Central memory CD4-positive, alpha-beta T cell (primary cell): ENCODE data around the gene SGSM2.
A peak's percentile ranks its signal among the peaks of the same experiment; 100 is the strongest.

Experiments
- DNase-seq: peaks from one replicate; pipeline ENCODE4 v3.0.0; 2022

SGSM2 gene

DNA sequence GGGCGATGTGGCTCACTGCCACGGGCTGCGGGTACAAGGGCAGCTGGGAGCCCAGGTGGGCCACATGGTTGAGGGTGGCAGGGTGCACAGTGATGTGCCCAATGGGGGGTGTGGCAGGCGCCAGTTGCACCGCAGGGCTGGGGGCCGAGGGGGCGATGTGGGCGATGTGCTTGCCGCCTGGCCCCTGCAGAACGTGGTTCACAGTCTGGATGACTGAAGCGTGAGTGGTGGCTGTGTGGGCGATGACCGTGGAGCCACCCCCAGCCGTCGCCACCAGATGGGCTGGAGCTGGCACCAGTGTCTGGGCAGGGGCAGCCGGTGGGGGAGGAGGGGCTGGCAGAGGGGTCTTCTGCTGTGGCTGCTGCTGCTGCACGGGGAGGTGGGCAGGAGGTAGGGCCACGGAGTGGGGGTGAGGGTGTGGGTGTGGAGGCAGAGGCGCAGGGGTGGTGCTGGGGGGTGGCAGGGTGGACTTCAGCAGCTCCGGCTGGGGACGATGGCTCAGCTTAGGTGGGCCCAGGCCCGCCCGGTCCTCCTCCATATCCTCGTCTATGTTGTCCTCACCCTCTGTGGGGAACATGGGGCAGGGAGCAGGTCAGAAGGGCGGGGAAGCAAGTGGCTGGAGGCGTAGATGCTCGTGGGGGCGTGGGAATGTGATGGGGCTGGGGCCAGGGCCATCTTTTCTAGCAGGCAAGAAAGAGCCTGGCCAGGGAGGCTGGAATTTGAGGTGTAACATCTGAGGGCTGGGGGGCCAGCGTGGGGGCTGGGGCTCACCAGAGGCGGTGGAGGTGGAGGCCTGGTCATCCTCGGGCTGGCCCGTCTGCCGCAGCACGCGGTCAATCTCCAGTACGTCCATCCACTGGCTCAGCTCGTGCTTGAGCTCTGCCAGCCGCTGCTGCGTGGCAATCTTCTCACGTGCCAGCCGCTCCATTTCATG lies 50.1 kb downstream of the SGSM2 start:
- DNase-seq: no peak

DNA sequence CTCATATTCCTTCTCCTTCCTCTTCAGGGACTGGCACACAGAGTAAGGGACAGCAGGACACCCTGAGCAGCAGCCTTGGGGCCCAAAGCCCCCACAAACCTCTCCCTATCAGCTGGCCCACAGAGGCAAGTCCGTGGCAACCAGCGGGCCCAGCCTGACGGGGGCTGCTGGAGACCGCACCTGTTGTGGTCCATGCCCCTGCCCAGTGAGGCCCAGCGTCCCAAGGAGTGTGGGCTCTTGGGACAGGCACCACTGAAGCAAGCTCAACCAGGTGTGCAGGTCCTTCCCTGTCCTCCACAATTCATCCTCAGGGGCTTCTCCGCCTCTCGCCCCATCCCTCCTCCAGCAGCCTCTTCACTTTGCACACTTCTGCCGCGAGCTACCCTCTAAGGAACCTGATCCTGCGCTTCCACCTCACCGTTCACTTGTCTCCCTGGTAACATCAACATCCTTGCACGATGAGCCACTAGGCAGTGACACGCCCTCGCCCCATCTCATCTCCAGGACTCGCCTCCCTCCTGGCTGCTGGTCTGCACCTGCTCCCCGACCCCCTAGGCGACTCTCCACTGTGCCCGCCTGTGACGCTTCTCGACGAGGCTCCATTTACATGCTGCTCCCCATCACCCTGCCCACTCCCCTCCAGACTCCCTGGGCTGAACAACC lies 50.9 kb downstream of the SGSM2 start:
- no peak for DNase-seq

DNA sequence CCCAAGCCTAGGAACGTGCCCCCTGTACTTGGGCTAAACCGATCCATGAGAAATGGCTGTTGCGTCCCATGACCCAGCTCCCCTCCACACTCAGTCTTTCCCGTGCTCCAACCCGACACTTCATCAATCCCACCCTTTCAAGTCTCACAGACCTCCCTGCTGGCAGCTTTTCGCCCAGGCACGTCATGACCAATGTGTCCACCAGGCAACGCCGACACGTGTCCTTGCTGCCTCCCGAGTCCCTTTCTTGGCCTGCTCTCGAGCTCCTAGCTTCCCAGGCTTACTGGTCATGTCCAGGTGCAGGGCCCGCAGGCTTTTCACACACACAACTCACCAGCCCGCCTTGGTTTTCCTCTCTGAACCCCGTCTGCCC lies 51.4 kb downstream of the SGSM2 start:
- DNase-seq: no peak

DNA sequence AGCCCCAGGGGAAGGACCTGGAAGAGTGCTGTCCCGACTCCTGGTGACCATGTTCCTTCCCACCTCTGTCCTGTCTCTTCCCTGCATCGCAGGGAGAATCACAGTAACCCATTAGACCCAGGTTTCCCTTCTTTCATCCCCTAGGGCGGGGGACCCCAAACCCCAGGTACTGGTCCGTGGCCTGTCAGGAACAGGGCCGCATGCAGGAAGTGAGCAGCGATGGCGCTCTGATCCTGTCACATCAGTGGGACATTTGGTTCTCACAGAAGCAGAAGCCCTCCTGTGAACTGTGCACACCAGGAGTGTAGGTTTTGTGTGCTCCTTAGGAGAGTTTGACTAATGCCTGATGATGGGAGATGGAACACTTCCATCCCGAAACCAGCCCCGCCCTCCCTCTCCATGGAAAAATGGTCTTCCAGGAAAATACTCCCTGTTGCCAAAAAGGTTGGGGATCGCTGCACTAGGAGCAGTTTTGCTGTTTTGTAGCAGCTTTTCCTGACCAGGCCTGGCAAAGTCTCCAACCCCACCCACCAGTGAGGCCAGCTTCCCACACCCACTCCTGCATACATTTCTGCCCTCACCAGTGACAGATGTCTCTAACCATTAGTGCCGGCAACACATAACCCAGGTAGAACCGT lies 53.0 kb downstream of the SGSM2 start:
- DNase-seq: no peak

DNA sequence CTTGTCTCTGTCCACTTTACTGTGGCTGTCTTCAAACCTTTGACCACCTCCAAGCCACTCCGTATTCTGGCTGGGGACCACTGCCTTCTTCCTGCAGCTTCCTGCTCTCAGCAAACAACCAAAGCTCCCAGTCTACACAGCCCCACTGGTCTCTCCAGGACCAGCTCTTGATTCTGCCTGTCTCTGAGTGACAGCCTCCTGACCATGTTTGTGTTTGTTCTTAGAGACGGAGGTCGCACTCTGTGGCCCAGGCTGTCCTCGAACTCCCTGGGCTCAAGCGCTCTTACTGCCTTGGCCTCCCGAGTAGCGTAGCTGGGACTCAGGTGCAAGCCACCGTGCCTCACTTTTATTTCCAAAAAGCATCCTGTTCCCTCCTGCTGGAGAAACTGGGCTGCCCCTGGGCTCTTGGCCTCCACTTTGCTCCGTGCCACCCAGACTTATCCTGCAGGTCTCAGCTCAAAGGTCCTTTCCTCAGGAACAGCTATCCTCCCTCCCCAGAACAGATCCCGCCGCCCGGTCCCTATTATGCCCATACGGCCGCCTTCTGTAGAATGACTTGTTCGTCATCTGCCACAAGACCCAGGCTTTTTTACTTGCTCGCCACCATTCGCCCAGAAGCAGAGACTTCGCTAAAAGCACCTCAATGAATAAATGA lies 54.4 kb downstream of the SGSM2 start:
- DNase-seq: no peak

DNA sequence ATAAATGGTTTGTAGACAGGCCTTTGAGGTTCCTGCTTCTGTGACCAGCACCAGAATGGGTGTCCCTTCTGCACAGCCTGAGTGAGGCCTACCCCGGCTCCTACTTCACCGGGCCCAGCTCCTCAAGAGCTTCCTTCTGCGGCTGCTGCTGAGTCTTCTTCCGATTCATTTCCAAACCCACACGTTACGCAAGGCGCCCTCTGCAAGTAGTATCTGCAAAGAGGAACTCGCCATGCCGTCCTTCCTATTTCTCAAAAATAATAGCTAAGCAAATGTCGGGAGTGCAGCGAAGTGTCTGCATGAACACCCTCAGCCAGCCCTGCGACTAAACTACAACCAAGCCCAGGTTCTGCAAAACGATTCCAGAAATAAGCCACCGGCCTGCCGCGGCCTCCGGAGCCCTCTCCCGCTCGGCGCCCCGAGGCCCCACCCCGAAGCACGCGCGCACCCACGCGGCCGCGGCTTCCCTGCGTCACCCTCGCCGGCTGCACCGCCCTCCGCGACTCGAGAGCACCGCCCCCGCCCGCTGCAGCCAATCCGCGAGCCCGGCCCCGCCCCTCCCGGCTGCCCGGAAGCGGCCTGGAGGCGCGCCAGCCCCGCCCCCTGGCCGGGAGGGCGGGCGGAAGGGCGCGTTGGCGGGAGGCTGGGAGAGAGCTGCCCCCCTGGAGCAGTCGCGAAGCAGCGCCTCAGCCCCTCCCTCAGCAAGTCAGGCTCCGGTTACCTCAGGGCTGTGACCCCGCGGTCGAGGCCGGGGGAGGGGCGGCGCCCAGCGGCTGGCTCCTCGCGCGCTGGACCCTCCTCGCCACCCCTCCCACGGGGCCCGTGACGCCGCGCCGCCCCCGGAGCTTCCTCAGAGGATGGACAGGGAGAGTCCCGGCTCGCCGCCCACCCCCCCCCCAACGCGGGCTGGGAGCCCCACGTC lies 55.2 kb downstream of the SGSM2 start:
- DNase-seq: peak; percentile 98

DNA sequence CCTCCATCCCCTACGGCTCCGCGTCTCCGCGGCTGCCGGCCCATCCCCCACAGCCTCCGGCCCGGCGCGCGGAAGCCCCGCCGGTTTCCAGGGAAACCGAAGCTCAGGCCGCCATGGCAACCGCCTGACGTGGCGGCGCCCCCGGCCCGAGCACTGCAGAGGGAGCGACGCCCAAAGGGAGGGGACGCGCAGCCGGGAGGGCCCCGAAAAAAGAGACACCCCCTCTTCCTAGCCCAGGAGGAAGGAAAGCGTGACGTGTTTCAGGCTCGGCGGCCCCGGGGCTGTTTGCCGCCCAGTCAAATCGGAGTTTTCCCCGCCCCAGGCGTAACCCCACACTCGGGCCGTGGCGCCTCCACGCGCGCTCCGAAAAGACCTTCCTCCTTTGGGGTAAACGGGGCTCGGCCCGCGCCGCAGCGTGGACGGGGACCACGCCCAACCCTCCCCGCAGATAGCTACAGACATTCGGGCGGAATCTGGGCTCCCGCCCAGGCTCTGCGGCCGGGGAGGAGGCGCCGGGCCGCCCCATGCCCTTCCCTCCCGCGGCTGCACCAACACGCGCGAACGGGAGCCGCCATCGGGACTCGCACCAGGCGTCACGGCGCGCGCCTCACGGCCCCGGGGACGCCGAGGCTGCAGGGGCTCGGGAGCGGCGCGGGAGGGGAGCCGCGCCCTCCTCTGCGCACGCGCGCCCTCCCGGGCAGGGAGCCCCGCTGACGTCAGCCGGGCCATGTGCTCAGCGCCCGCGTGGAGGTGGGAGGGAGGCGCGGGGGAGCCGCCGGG lies 56.1 kb downstream of the SGSM2 start:
- DNase-seq: peak; percentile 96

DNA sequence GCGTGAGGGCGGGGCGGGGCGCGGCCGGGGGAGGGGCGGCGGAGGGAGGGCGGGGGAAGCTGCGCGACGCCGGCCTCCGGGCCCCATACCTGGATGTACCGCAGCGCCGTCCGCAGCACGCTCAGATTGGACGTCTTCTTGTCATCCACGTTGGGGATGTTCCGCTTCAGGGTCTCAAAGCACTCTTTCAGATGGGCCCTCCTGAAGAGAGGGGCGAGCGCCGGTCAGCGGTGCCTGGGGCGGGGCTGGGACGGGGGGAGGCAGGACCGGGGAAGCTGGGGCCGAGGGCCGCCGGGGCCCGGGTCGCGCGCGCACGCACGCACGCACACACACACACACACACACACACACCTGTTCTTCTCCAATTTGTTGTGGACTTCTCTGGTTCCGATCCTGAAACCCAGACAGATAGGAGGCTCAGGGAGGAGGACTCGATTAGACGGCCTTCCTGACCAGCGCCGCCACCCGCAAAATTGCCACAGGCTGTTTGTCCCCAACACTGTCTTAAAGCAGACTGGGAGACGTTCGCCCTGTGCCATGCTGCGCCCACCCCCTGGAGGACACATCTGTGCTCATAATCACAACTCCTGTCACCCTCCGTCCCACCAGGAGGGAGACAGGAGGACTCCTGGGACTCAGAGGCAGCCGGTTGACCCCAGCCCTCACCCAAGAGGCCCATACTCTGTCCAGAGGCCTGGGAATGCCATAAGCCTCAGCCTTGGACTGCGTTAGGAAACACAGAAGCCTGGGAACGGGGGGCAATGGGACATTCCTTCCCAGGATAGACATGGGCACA lies 56.9 kb downstream of the SGSM2 start:
- no peak for DNase-seq

DNA sequence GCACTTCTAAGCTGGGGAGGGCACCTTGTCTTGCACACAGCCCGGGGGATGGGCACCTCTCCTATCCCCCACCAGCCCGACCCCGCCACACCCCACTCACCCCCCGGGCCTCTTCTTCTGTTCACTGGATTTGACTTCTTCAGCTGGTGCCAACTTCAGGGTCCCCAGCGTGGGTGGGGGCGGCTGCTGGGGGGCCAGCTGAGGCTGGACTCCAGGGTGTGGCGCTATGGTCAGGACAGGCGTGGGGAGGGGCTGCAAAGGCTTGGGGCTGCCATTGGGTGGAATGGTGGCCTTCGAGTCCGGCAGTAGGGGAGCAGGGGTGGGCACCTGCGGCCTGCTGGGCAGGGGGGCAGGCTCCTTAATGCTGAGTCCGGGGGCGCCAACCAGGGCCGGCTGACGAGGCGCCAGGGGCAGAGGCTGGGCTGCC lies 57.5 kb downstream of the SGSM2 start:
- DNase-seq: no peak

DNA sequence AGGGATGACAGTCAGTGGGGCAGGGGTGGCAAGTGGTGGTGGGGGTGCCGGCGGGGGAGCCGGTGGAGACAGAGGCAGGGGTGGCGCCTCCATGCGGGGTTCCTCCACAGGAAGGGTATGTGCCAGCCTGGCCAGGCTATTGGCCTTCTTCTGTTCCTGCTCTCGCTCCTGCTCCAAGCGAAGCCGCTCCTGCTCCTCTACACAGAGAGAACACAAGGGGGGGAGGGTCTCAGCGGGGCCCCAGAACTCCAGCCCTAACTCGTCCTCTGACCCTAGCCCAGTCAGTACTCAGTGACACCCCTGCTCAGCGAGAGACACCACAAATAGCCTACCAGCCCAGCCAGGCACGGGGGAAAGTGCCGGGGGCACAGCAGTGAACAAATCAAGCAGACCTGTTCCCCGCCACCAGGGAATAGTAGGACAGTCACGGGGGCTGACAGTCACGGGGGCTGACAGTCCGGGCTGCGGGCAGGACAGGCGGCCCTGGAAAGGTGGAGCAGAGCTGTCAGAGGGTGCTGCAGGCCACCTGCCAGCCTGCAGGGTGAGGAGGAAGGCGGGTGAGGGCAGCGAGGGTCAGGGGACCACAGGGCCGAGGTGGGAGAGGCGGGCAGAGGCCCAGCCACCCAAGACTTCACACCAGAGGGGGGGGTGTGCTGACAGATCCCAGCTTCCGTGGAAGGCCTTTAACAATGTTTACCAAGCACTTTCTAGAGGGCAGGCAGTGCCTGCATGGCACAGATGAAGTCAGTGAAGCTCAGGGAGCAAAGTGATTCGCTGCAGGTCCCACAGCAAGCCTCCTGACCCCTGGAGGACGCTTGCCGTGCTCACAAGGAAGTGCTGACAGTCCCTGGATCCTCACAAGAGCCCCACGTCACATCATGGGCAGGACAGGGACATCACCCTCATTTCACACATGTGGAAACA lies 58.2 kb downstream of the SGSM2 start:
- no peak for DNase-seq

DNA sequence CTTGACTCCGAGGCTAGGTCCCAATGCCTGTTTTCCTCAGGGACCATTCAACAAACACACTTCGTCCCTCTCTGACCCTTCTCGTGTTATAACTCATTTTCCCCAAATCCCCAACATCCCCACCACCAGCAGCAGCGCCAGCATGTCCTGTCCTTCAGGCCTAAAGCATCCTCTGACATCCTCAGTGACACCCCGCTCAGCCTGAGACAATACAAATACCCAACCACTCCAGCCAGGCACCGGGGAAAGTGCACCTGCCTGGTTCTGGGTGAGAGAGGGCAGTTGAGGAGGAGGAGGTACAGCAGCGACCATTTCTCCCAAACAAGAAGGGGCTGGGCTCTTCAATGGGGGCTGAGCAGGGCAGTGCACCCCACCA lies 58.9 kb downstream of the SGSM2 start:
- DNase-seq: no peak

DNA sequence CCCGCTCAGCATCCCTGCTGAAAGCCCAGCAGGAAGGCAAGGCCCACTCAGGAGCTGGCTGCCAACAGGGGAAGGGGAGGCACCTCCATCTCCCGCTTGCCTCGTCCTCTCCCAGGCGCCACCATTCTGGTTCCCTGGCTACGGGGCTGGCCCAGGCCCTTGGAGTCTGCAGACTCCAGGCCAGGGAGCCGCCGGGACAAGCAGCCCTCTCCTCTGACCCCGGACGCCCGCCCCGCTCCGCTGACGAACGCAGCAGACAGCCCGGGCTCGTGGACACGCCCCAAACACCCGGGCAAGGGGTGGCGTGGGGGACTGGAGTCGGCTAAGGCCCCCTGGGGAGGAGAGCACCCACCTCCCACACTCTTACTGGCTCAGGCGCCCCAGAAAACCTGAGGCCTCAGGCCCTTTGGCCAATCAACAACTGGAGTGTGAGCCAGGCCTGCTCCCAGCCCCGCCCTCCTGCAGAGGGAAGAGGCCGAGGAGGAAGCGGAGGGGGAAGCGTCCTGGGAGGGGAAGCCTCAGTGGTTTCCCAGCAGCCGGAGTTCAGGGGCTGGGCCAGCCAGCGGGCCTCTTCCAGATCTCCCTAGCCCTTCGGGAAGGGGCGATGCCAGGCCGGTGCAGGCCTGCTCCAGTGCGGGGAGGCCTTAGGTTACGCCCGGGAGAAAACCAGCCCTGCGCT lies 59.4 kb downstream of the SGSM2 start:
- DNase-seq: peak; percentile 41

DNA sequence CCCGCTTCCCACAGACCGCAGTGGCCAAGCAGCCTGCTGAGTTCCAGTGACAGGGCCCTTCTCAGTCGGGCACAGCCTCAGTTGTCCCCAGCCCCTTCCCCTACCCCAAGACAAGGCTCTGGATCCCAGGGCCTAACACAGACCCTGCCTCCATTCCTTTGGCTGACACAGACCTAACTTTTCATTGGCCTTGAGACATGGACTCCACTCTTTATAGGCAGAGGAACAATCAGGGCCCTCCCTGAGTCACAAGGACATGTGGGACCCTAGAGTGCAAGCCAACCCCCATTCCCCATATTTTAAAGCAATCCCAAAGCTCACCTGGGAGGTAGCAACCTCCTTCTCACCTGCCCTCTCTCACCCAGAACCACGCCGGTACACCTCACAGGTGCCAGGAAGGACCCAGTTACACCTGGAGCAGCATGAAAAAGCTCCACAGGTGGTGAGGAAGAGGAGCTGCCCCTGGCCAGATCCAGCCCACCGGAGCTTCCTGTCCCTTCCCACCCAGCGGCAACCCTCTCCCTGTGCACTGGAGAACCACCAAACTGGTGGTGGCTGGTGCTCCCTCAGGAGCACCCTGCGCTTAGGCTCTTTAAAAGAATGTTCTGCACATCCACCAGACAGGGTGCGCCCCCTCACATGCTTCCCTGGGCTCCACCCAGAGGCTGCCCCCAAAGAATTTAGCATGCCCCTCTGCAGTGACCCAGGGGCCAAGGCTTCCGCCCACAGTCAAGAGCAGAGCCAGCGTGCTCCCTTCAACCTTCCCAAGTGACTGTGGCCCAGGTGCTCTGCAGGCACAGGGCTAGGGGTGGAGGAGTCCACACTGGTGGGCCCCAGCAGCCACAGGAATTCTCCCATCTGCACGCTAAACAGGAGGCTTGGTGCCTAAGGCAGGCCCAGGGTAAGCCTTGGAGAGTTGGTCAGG lies 60.2 kb downstream of the SGSM2 start:
- DNase-seq: no peak

DNA sequence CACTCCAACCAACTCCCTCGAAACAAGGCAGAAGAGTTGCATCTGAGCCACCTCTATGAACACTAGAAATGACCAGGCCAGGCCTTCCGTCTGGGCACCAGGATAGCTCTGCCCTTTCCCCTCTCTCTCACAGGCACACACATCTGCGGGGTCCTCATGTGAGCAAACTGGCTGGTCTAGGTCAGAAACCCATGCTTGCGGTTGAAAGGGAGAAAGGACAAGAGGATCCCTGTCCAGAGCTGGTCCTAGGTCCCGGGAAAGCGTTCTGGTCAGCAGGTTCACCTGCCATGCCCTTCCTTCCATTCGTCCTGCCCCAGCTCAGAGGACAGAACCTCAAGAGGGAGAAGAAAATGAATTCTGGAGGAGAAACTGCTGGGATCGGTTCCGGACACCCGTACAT lies 60.9 kb downstream of the SGSM2 start:
- DNase-seq: no peak

DNA sequence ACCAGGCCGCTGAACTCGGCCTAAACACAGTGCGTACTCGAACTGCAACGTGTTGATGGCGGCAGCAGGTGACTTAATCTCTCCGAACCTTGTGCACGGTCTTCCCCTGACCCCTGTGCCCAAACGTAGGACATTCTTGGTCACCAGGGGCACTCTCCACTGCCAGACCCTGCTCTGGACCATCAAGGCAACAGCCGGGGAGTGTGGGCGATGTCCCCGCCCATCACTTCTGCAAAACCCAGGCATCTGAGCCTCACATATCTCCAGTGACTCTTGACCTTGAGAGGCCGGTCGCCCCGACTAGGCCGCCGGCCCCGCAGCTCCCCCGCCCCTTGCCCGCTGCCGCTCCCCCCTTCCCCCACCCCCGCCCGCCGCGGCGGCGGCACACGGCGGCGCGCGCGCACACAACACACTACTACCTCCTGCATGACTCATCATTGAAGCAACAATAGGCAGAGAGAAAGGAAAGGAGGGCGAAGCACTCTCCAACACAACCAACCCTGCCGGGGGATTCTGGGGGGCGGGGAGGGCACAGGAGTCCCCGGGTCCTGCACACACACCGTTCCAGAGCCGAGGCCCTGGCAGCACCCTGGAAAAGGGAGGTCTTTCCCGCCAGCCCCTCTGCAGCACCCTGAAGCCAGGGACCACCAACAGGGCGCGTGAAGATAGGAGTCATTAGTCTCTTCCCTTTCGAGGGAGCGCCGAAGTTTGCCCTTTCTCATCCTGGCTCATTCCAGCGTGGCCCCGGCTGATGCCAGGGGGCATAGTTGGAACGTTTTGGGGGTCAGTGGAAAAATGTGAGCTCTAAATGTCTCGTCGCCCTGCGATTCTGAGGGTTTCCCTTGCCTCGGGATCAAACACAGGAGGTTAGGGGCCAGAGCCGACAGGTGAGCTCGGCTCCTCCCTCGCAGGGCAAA lies 61.6 kb downstream of the SGSM2 start:
- peak; percentile 60 for DNase-seq
